Smooth muscle cell of the pulmonary artery (primary cell): Measurements from ENCODE around the gene LPCAT2. TPM values are rescaled to one million over a fixed set of nuclear protein-coding genes. Genes with fewer than 3 reads are reported as not detected.

ENCODE experiments used
- total RNA-seq: library from RNA; depleted of rRNA; stranded (reverse); fragments of >200 nt; gene quantifications from 2 replicates; pipeline ENCODE4 v1.2.3, GENCODE V29; 2014

LPCAT2 gene
- total RNA-seq = 16.2 and 21.5 TPM in 2 replicates

GRCh38 chr16:55508941-55509931 is at the start of gene LPCAT2:
TSS of gene LPCAT2 (plus strand) at chr16:55509072. CDS start at chr16:55509182, 110 bp downstream.

GRCh38 chr16:55478827-55479429 is 29.9 kb upstream of the LPCAT2 start, which contains the start of gene MMP2:
TSS of gene MMP2 (plus strand) at chr16:55479198. CDS start at chr16:55479480, 282 bp downstream.

GRCh38 chr16:55566432-55567175 is 57.7 kb downstream of the LPCAT2 start, which contains the start of gene CAPNS2:
TSS of gene CAPNS2 (plus strand) at chr16:55566684. CDS start at chr16:55566757, 73 bp downstream.

Other genes starting within 250 kb of the LPCAT2 start
- gene IRX6, start 184.9 kb upstream of the LPCAT2 start, total RNA-seq = not detected in 2 replicates
- gene MMP2, start 29.9 kb upstream of the LPCAT2 start, total RNA-seq = 977 and 1,577 TPM in 2 replicates
- 0.59 and 0.89 TPM in 2 replicates for gene CAPNS2, start 57.6 kb downstream of the LPCAT2 start, total RNA-seq
- not detected in 2 replicates for gene SLC6A2, start 146.9 kb downstream of the LPCAT2 start, total RNA-seq